Activated naive CD4-positive, alpha-beta T cell (primary cell): ENCODE results near the gene HNF1A.
"Not testable (repeated sequence)": the region's sequence is repeated elsewhere in the genome, so short reads cannot be mapped to it uniquely, and the experiment has no call there.

Source experiments
- DNase-seq, 4 experiments: peaks; one replicate each; lab custom pipeline; 2025; lab: John Stamatoyannopoulos, UW

HNF1A gene

GRCh38 chr12:121011820-121012219 is 33.5 kb downstream of the HNF1A start:
- no peak for DNase-seq

DNA sequence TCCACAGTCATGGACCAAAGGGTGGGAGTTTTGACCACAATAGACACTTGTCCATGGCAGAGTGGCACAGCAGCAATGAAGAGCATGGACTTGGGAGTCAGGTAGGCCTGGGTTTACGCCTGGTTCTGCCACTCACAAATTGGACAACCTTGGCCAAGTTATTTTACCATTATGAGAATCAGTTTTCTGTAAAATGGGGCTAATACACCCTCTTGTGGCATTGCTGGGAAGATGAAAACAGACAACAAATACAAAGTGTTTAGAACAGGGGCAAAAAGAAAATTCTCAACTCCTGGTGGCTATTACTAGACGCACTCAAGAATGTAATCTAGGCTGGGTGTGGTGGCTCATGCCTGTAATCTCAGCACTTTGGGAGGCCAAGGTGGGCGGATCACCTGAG is 35.4 kb downstream of the HNF1A start:
- DNase-seq: no peak

GRCh38 chr12:121015825-121016766 is 37.8 kb downstream of the HNF1A start, which contains the start of gene C12orf43:
TSS of gene C12orf43 (minus strand) at chr12:121016487. CDS start at chr12:121016474, 13 bp downstream.
- DNase-seq: peak; percentile 71 to 86 (median 84)

- DNase-seq: no peak
These were observed 39.7 kb downstream of the HNF1A start for GRCh38 chr12:121017966-121018491.

DNA sequence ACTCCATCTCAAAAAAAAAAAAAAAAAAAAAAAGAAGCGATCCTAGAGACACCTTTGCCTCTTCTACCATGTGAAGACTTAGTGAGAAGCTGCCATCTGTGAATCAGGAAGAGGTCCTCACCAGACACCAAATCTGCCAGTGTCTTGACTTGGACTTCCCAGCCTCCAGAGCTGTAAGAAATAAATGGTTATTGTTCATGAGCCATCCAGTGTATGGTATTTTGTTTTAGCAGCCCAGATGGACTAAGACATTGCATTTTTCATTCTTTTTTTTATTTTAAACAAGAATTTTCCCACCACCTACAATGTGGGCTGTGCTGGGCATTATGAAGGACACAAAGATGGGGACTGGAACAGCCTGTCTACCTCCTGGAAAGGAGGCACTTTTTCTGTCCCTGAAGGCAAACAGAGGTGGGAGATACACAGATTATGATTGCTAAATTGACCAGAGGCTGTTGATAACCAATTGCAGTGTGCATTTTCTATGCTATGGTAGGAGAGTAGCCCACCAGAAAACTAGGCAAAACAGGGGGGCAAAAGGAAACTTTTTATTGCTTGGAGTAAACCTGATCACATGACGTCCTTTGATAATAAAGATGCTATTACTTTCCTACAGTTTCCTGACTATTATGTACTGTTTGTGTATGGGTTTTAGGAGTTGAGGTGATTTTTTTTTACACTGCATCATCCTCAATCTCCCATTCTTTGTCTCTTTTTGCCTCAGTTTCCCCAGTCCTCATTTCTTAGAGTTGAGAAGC is 40.7 kb downstream of the HNF1A start:
- DNase-seq: no peak

GRCh38 chr12:121021754-121022153 is 43.4 kb downstream of the HNF1A start:
- DNase-seq: no peak

GRCh38 chr12:121022713-121023112 is 44.4 kb downstream of the HNF1A start:
- DNase-seq: no peak

- DNase-seq: no peak
These were observed 45.5 kb downstream of the HNF1A start for GRCh38 chr12:121023799-121024198.

DNA sequence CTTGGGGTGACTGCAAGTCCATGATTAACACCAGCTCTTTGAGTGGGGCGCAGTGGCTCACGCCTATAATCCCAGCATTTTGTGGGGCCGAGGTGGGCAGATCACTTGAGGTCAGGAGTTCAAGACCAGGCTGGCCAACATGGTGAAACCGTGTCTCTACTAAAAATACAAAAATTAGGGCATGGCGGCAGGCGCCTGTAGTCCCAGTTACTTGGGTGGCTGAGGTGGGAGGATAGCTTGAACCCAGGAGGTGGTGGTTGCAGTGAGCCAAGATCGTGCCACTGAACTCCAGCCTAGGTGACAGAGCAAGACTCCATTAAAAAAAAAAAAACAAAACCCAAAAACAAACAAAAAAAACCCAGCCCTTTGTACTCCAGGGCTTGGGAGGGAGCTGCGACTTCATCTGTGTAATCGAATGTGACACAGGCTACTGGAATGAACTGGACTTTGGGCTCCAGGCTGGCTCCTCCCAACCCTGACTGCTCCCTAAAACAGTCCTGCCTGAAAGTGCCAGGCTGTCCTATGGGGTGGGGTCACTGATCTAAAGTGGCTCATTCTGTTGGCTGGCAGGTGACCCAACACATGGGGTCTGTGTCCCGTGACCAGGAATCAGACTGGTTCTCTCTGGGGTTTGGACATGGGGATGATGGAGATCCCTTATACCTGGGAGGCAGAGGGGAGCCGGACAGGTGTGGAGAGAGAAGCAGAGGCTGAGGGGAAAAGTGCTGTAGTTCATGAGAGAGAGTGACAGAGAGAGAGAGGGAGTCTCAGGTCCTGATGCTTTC is 47.3 kb downstream of the HNF1A start:
- DNase-seq: no peak

GRCh38 chr12:121026274-121027045 is 48.1 kb downstream of the HNF1A start:
- DNase-seq: no peak

GRCh38 chr12:121030576-121031212 is 52.4 kb downstream of the HNF1A start:
- no peak for DNase-seq

- DNase-seq: peak in 2 of 4 experiments; percentile 14 to 27
These were observed 55.4 kb downstream of the HNF1A start for GRCh38 chr12:121033625-121034349.

- DNase-seq: no peak
These were observed 56.4 kb downstream of the HNF1A start for GRCh38 chr12:121034616-121035305.

DNA sequence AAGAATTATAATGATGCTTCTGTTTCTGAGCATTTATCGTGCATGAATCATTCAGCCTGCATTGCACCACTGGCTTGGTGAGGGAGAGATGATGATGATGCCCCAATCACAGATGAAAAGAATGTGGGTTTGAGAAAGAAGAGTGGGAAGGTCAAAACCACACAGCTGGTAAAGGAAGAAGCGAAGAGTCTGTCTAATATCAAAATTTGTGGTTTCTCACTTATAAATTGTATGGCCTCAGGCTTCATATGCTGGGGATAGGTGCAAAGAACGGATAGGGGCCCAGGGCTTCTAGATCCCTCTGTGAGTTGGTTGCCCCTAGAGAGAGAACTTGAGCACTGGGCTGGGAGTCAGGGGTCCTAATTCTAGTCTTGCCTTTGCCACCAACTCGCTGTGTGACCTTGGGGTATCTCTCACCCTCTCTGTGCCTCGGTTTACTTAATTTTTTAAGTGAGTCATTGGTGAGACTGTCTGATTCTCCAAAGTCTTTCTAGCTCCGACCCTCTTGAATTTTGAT is 58.5 kb downstream of the HNF1A start:
- no peak for DNase-seq

- peak in 2 of 4 experiments; percentile 36 to 66 for DNase-seq
These were observed 60.7 kb downstream of the HNF1A start, which contains the start of gene OASL for GRCh38 chr12:121038861-121039668. TSS of gene OASL (minus strand) at chr12:121039246. CDS start at chr12:121038971, 275 bp downstream.

DNA sequence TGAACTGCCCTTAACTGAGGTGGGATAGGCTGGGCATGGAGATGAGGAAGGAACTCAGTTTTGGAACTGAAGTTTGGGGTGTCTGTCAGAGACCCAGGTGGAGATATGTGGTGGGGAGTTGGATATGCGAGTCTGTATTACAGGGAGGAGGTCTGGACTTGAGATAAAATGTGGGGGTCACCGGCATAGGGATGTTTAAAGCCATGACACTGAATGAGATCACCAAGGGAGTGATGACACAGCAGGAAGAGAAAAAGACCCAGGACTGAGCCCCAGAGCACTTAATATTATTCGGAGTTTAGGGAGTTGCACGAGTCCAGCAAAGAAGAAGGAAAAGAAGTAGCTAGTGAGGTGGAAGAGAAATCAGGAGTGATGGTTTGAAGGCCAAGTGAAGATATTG is 64.7 kb downstream of the HNF1A start:
- DNase-seq: no peak

DNA sequence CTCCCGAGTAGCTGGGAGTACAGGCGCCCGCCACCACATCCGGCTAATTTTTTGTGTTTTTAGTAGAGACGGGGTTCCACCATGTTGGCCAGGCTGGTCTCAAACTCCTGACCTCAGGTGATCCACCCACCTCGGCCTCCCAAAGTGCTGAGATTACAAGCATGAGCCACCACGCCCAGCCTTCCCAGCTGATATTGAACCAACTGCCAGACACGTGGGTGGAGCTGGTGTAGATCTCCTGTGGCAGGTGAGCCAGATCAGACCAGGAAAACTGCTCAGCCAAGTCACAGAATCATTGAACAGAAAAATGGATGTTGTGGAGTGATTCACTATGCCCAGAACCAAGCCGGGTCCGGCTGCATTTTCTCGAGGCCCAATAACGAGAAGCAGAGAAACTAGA is 69.1 kb downstream of the HNF1A start:
- not testable (repeated sequence) for DNase-seq

- DNase-seq: no peak
These were observed 70.1 kb downstream of the HNF1A start for GRCh38 chr12:121048442-121048841.
